ENCODE results near the gene OTUB2. TPM values are rescaled to one million over a fixed set of nuclear protein-coding genes. Genes with fewer than 3 reads are reported as not detected.

Gene OTUB2
- total RNA-seq, 1 experiment from 2014 or later = 0.55 TPM

DNA sequence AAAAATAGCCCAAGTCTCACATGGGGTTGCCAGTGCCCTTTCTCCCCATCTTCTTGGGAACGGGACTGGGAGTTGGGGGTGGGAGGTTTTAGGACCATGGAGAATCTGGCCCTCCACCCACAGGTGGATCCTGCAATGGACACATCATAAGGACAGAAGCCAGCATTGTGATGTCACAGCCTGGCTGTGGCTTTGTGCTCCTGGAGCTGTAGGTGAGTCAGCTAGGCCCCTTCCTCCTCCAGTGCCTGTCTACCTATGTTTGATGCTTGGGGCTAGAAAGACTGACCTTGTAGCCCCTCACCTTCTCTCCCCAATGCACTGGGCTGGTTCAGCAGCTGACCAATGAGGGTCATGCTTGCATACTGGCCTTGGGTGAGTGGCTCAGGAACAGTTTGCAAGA, 29.1 kb upstream of the OTUB2 start, which contains the start of gene CCDC197:
TSS of gene CCDC197 (plus strand) at position 220 of the 400 bp plus-strand sequence. CDS start 831 bp downstream, outside the sequence.
- ChIA-PET CTCF (no interaction called here), POLR2A (ENCODE audit: unreplicated experiment) (no interaction called here)
- Histone ChIP-seq H4K20me1 (ENCODE audit: insufficient read depth) (no peaks in the 10 kb centered on the region), H3K4me2 (no peak within 1 kb of the TSS), H3K27ac (no peak within 1 kb of the TSS), H3K4me3 (no peak within 1 kb of the TSS), H3K27me3 (ENCODE audit: insufficient read depth, low read depth) (no peaks in the 10 kb centered on the region), H3F3A (ENCODE audit: insufficient read depth, low read depth) (no peaks in the 10 kb centered on the region), H3K9me2 (ENCODE audit: insufficient read depth) (no peaks in the 10 kb centered on the region), H3K36me3 (ENCODE audit: low read depth) (no peaks in the 10 kb centered on the region), H3K79me2 (ENCODE audit: low read depth) (no peaks in the 10 kb centered on the region), H3K9me3 (ENCODE audit: insufficient read depth, low read depth) (no peaks in the 10 kb centered on the region), H2AFZ (no peak within 1 kb of the TSS), H3K4me1 (replicated peaks; ENCODE audit: insufficient read depth) (no peaks in the 10 kb centered on the region)
- DNase-seq = no peak
- intact Hi-C loops (cut with micrococcal nuclease; ENCODE audit: unreplicated experiment) = no loop called here
- TF ChIP-seq, protein P1, sequence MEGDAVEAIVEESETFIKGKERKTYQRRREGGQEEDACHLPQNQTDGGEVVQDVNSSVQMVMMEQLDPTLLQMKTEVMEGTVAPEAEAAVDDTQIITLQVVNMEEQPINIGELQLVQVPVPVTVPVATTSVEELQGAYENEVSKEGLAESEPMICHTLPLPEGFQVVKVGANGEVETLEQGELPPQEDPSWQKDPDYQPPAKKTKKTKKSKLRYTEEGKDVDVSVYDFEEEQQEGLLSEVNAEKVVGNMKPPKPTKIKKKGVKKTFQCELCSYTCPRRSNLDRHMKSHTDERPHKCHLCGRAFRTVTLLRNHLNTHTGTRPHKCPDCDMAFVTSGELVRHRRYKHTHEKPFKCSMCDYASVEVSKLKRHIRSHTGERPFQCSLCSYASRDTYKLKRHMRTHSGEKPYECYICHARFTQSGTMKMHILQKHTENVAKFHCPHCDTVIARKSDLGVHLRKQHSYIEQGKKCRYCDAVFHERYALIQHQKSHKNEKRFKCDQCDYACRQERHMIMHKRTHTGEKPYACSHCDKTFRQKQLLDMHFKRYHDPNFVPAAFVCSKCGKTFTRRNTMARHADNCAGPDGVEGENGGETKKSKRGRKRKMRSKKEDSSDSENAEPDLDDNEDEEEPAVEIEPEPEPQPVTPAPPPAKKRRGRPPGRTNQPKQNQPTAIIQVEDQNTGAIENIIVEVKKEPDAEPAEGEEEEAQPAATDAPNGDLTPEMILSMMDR (conservative IDR thresholded peaks at IDR 0.05) = no peak
- no peak for TF ChIP-seq EZH2 (IDR thresholded peaks at IDR 0.05; ENCODE audit: low read depth)
- BruUV-seq (replicated peaks) = no TSS peak

DNA sequence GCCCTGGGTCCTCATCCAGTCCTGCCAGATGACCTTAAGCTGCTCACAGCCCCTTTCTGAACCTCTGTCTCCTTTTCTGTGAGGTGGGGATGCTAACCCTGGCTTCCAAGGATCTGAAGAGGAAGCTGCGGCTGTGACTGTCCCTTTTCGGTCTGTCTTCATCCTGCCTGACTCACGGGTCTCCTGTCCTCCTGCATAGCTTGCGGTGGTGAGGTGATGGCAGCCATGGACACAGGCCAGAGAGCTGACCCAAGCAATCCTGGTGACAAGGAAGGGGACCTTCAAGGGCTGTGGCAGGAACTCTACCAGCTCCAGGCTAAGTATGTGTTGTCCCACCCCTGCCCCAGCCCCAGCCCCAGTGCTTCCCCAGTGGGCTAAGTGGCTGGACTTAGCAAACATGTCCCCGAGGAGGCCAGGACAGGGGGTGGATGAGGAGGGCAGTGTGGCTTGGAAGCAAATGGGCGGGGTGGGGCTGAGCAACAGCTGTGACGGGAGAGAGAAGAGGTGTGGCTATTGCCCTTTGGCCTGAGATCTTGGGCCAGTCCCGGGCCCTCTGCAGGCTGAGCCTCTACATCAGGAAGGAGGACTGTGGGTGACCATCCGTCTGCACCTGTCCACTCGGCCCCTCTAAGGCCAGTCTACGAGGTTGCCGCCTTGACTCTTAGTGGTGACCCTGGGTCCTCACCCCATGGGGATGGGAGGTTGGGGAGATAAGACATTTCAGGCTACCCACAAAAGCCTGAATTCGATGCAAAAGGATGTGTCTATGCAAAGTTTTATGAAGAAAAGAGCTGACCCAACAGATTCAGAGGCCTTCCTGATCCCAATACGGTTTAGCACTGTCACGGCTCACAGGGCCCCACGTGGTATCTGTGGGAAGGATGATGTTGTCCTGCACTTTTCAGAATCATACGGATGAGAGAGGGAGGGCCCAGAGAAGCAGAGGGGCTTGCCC, 27.9 kb upstream of the OTUB2 start:
- Histone ChIP-seq H3K27me3 (ENCODE audit: insufficient read depth, low read depth) (no peaks in the 10 kb centered on the region), H3K9me3 (ENCODE audit: insufficient read depth, low read depth) (no peaks in the 10 kb centered on the region), H2AFZ (no peak overlapping the region), H3K36me3 (ENCODE audit: low read depth) (no peaks in the 10 kb centered on the region), H3K4me3 (no peak overlapping the region), H3K4me2 (no peak overlapping the region), H3K9me2 (ENCODE audit: insufficient read depth) (no peaks in the 10 kb centered on the region), H3K79me2 (ENCODE audit: low read depth) (no peaks in the 10 kb centered on the region), H3K27ac (no peak overlapping the region), H4K20me1 (ENCODE audit: insufficient read depth) (no peaks in the 10 kb centered on the region), H3F3A (ENCODE audit: insufficient read depth, low read depth) (no peaks in the 10 kb centered on the region), H3K4me1 (replicated peaks; ENCODE audit: insufficient read depth) (no peaks in the 10 kb centered on the region)
- ChIA-PET POLR2A (ENCODE audit: unreplicated experiment) (no interaction called here), CTCF (no interaction called here)
- no peak for DNase-seq
- TF ChIP-seq, protein P1 (conservative IDR thresholded peaks at IDR 0.05) = no peak
- no peak for TF ChIP-seq EZH2 (IDR thresholded peaks at IDR 0.05; ENCODE audit: low read depth)
- no TSS peak for BruUV-seq (replicated peaks)
- intact Hi-C loops (cut with micrococcal nuclease; ENCODE audit: unreplicated experiment) = no loop called here

DNA sequence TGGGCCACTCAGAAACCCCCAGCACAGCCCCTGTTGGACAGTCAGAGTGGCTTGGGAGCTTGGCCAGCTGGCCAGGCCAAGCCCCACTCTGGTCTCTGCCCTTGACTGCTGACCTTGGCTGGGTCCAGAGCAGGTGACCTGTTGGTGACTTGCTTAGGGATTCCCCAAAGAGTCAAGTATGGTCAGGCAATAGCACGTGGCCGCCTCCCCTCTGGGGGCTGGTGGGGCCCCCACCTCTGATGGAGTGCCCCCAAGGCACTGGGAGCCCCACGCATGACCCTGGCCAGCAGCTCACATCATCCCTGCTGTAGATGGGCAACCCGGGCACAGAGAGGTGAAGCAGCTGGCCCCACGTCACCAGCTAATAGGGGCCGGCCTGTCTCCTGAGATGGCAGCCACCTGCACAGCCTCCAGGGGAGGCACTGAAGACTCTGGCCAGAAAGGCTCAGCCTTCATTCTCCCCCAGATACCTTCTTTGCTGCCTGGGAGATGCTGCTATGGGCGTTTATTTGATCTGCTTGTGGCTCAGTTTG, 27.2 kb upstream of the OTUB2 start:
- DNase-seq = no peak
- no TSS peak for BruUV-seq (replicated peaks)
- ChIA-PET CTCF (no interaction called here), POLR2A (ENCODE audit: unreplicated experiment) (no interaction called here)
- Histone ChIP-seq H3K27ac (no peak overlapping the region), H3K79me2 (ENCODE audit: low read depth) (no peaks in the 10 kb centered on the region), H3F3A (ENCODE audit: insufficient read depth, low read depth) (no peaks in the 10 kb centered on the region), H3K9me3 (ENCODE audit: insufficient read depth, low read depth) (no peaks in the 10 kb centered on the region), H4K20me1 (ENCODE audit: insufficient read depth) (no peaks in the 10 kb centered on the region), H3K4me3 (no peak overlapping the region), H3K9me2 (ENCODE audit: insufficient read depth) (no peaks in the 10 kb centered on the region), H3K4me1 (replicated peaks; ENCODE audit: insufficient read depth) (no peaks in the 10 kb centered on the region), H3K36me3 (ENCODE audit: low read depth) (no peaks in the 10 kb centered on the region), H2AFZ (no peak overlapping the region), H3K4me2 (no peak overlapping the region), H3K27me3 (ENCODE audit: insufficient read depth, low read depth) (no peaks in the 10 kb centered on the region)
- TF ChIP-seq EZH2 (IDR thresholded peaks at IDR 0.05; ENCODE audit: low read depth) = no peak
- TF ChIP-seq, protein P1 (conservative IDR thresholded peaks at IDR 0.05) = no peak
- intact Hi-C loops (cut with micrococcal nuclease; ENCODE audit: unreplicated experiment) = no loop called here
